Esophagus muscularis mucosa (tissue), 4 donors: ENCODE results near the gene PTPRCAP.

Experiments
- CTCF ChIP-seq, 3 experiments: fragments of 200-600 bp in 2 of 3; fragments of 450-650 bp in 1 of 3; sonication (generic) in 2 of 3; IDR thresholded peaks; one replicate each; pipeline ENCODE4 v1.5.1; 2017 to 2019; ENCODE audit warnings: antibody characterized with exemption in 3 of 3, mild to moderate bottlenecking in 2 of 3, moderate library complexity in 1 of 3
- EP300 ChIP-seq: sonication (generic); formaldehyde crosslinking; IDR thresholded peaks from one replicate; pipeline ENCODE4 v1.6.1; 2017; ENCODE audit warnings: antibody characterized with exemption
- POLR2A ChIP-seq: fragments of 450-650 bp; IDR thresholded peaks from one replicate; pipeline ENCODE4 v1.6.1; 2017; ENCODE audit warnings: antibody characterized with exemption, moderate library complexity, mild to moderate bottlenecking, low read depth

GRCh38 chr11:67429038-67429668 is 8.3 kb downstream of the PTPRCAP start:
- TF ChIP-seq CTCF (IDR thresholded peaks at IDR 0.05) = no peak
- TF ChIP-seq POLR2A = no peak
- TF ChIP-seq EP300 = no peak
